ENCODE data around the gene SPTB.

The SPTB gene

DNA sequence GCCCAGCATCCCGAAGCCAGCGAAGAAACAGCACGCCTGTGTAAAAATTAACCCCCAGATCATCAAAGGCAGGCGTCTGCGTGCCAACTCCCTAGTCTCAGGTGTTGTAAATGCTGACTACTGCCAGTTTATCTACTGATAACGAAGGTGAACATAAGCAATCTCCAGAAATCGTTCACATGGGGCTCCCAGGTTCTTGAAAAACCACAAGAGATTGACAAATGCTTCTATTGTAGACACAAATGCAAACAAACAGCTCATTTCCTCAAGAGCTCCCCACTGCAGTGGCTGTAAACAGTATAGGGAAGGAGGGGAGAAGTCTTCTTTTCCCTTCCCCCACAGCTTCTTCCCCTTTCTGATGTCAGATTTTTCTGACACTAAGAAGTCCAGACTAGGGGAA is 180.8 kb downstream of the SPTB start:
- DNase-seq (ENCODE audit: low read depth in 2 of 2) = no peak
- no peak overlapping the region for H3K4me3 ChIP-seq (replicated peaks in 1 of 2; ENCODE audit: low read depth in 2 of 2, low read length in 2 of 2)
- TF ChIP-seq, protein P1, sequence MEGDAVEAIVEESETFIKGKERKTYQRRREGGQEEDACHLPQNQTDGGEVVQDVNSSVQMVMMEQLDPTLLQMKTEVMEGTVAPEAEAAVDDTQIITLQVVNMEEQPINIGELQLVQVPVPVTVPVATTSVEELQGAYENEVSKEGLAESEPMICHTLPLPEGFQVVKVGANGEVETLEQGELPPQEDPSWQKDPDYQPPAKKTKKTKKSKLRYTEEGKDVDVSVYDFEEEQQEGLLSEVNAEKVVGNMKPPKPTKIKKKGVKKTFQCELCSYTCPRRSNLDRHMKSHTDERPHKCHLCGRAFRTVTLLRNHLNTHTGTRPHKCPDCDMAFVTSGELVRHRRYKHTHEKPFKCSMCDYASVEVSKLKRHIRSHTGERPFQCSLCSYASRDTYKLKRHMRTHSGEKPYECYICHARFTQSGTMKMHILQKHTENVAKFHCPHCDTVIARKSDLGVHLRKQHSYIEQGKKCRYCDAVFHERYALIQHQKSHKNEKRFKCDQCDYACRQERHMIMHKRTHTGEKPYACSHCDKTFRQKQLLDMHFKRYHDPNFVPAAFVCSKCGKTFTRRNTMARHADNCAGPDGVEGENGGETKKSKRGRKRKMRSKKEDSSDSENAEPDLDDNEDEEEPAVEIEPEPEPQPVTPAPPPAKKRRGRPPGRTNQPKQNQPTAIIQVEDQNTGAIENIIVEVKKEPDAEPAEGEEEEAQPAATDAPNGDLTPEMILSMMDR (IDR thresholded peaks at IDR 0.05; ENCODE audit: low read depth, low read length) = no peak

DNA sequence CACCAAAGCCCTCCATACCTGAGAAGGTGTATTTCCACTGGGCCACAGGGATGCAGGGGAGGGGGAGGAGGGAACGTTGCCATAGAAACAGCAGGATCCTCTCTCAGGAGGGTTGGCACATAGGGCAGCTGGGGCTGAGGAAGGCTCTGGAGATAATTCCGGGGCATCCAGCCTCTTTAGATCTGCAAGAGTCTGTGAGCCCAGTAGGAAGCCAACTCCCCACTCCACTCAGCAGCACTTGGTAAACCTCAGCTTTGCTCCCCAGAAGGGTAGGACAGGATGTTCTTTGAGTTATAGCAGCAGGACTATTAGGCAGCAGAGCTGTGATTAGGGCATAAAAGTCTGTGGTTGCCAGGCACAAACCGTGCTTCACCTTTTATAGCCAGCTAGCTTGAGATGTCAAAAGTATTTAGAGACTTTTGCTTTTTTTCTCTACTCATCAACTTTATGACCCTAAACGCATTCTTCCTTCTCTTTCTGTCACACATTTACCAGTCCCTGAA is 183.3 kb downstream of the SPTB start:
- H3K4me3 ChIP-seq (replicated peaks in 1 of 2; ENCODE audit: low read depth in 2 of 2, low read length in 2 of 2) = no peak overlapping the region
- DNase-seq (ENCODE audit: low read depth in 2 of 2) = no peak
- TF ChIP-seq, protein P1 (IDR thresholded peaks at IDR 0.05; ENCODE audit: low read depth, low read length) = no peak
